ENCODE results near the gene CD248. TPM values are rescaled to one million over a fixed set of nuclear protein-coding genes. Genes with fewer than 3 reads are reported as not detected.
"Not testable (repeated sequence)": the region's sequence is repeated elsewhere in the genome, so short reads cannot be mapped to it uniquely, and the experiment has no call there.

Gene CD248
- 0.83 and 1.4 TPM in 2 replicates for total RNA-seq (2014; rRNA removed; shearing (Covaris generic))

GRCh38 chr11:66316849-66317251, at the start of gene CD248:
CD248 (minus strand) TSS chr11:66317044; CDS start chr11:66317027, 17 bp downstream.
- no peaks in the 10 kb centered on the region for H3K27me3 ChIP-seq (ENCODE audit: control insufficient read depth, insufficient read depth, low read length)
- DNase-seq, result peak; percentile 92
- H3K36me3 ChIP-seq (replicated peaks; ENCODE audit: control insufficient read depth, insufficient read depth, low read length), result no peaks in the 10 kb centered on the region
- H3K4me3 ChIP-seq (ENCODE audit: insufficient read depth, low read depth, low read length), result peak within 1 kb of the TSS; percentile 21; the same call in 1 of the 2 replicates

GRCh38 chr11:66365711-66366619, 49.1 kb upstream of the CD248 start:
- DNase-seq, result no peak
- Histone ChIP-seq H3K27me3 (ENCODE audit: control insufficient read depth, insufficient read depth, low read length) (no peaks in the 10 kb centered on the region), H3K36me3 (replicated peaks; ENCODE audit: control insufficient read depth, insufficient read depth, low read length) (peaks cover 45% of the 10 kb centered on the region)

GRCh38 chr11:66365166-66365565, 48.3 kb upstream of the CD248 start:
- peaks cover 45% of the 10 kb centered on the region for H3K36me3 ChIP-seq (replicated peaks; ENCODE audit: control insufficient read depth, insufficient read depth, low read length)
- no peaks in the 10 kb centered on the region for H3K27me3 ChIP-seq (ENCODE audit: control insufficient read depth, insufficient read depth, low read length)
- peak; percentile 37 for DNase-seq
- H3K4me3 ChIP-seq (ENCODE audit: insufficient read depth, low read depth, low read length), result no peak overlapping the region

More at GRCh38 chr11:66365711-66366619, 49.1 kb upstream of the CD248 start:
- no peak overlapping the region for H3K4me3 ChIP-seq (ENCODE audit: insufficient read depth, low read depth, low read length)

GRCh38 chr11:66363805-66364535, 47.1 kb upstream of the CD248 start:
- no peak overlapping the region for H3K4me3 ChIP-seq (ENCODE audit: insufficient read depth, low read depth, low read length)

GRCh38 chr11:66363187-66363601, 46.4 kb upstream of the CD248 start:
- DNase-seq, result peak; percentile 35
- peaks cover 32% of the 10 kb centered on the region for H3K36me3 ChIP-seq (replicated peaks; ENCODE audit: control insufficient read depth, insufficient read depth, low read length)
- no peaks in the 10 kb centered on the region for H3K27me3 ChIP-seq (ENCODE audit: control insufficient read depth, insufficient read depth, low read length)
- H3K4me3 ChIP-seq (ENCODE audit: insufficient read depth, low read depth, low read length), result no peak overlapping the region

More at GRCh38 chr11:66363805-66364535, 47.1 kb upstream of the CD248 start:
- Histone ChIP-seq H3K36me3 (replicated peaks; ENCODE audit: control insufficient read depth, insufficient read depth, low read length) (peaks cover 39% of the 10 kb centered on the region), H3K27me3 (ENCODE audit: control insufficient read depth, insufficient read depth, low read length) (no peaks in the 10 kb centered on the region)
- peak; percentile 97 for DNase-seq

- peaks cover 26% of the 10 kb centered on the region for H3K36me3 ChIP-seq (replicated peaks; ENCODE audit: control insufficient read depth, insufficient read depth, low read length)
- no peaks in the 10 kb centered on the region for H3K27me3 ChIP-seq (ENCODE audit: control insufficient read depth, insufficient read depth, low read length)
- no peak for DNase-seq
- no peak overlapping the region for H3K4me3 ChIP-seq (ENCODE audit: insufficient read depth, low read depth, low read length)
Observed at GRCh38 chr11:66362481-66363147, 45.8 kb upstream of the CD248 start.

- H3K27me3 ChIP-seq (ENCODE audit: control insufficient read depth, insufficient read depth, low read length), result no peaks in the 10 kb centered on the region
- DNase-seq, result peak; percentile 29
- H3K36me3 ChIP-seq (replicated peaks; ENCODE audit: control insufficient read depth, insufficient read depth, low read length), result peaks cover 19% of the 10 kb centered on the region
- H3K4me3 ChIP-seq (ENCODE audit: insufficient read depth, low read depth, low read length), result no peak overlapping the region
Observed at GRCh38 chr11:66361502-66361941, 44.7 kb upstream of the CD248 start.

- Histone ChIP-seq H3K36me3 (replicated peaks; ENCODE audit: control insufficient read depth, insufficient read depth, low read length) (peaks cover 16% of the 10 kb centered on the region), H3K4me3 (ENCODE audit: insufficient read depth, low read depth, low read length) (no peak overlapping the region), H3K27me3 (ENCODE audit: control insufficient read depth, insufficient read depth, low read length) (no peaks in the 10 kb centered on the region)
- peak; percentile 52 for DNase-seq
Observed at GRCh38 chr11:66360406-66361073, 43.7 kb upstream of the CD248 start.

GRCh38 chr11:66359662-66360087, 42.8 kb upstream of the CD248 start:
- Histone ChIP-seq H3K27me3 (ENCODE audit: control insufficient read depth, insufficient read depth, low read length) (no peaks in the 10 kb centered on the region), H3K36me3 (replicated peaks; ENCODE audit: control insufficient read depth, insufficient read depth, low read length) (peaks cover 11% of the 10 kb centered on the region), H3K4me3 (ENCODE audit: insufficient read depth, low read depth, low read length) (no peak overlapping the region)
- peak; percentile 82 for DNase-seq

GRCh38 chr11:66350560-66351235, 33.9 kb upstream of the CD248 start:
- not testable (repeated sequence) for H3K4me3 ChIP-seq (ENCODE audit: insufficient read depth, low read depth, low read length); H3K36me3 ChIP-seq (replicated peaks; ENCODE audit: control insufficient read depth, insufficient read depth, low read length); H3K27me3 ChIP-seq (ENCODE audit: control insufficient read depth, insufficient read depth, low read length); DNase-seq

GRCh38 chr11:66349084-66349386, 32.2 kb upstream of the CD248 start:
- no peaks in the 10 kb centered on the region for H3K36me3 ChIP-seq (replicated peaks; ENCODE audit: control insufficient read depth, insufficient read depth, low read length)
- H3K27me3 ChIP-seq (ENCODE audit: control insufficient read depth, insufficient read depth, low read length), result peaks cover 6% of the 10 kb centered on the region
- H3K4me3 ChIP-seq (ENCODE audit: insufficient read depth, low read depth, low read length), result no peak overlapping the region
- no peak for DNase-seq

- DNase-seq, result peak; percentile 96
- Histone ChIP-seq H3K36me3 (replicated peaks; ENCODE audit: control insufficient read depth, insufficient read depth, low read length) (no peaks in the 10 kb centered on the region; the same call in 1 of the 2 replicates), H3K27me3 (ENCODE audit: control insufficient read depth, insufficient read depth, low read length) (peaks cover 6% of the 10 kb centered on the region), H3K4me3 (ENCODE audit: insufficient read depth, low read depth, low read length) (peak within 1 kb of the TSS; percentile 90)
Observed at GRCh38 chr11:66347425-66348276, 30.8 kb upstream of the CD248 start, which contains the start of gene B4GAT1. B4GAT1 (minus strand) TSS chr11:66347629; CDS start chr11:66347545, 84 bp downstream.
